Stimulated activated CD8-positive, alpha-beta memory T cell treated with anti-CD3 and anti-CD28 coated beads, Interleukin-12 subunit alpha, Interleukin-12 subunit beta, amount 100 ng/mL, for 24 hours (primary cell): ENCODE data around the gene PRKAR1B.
"Not testable (repeated sequence)": the region's sequence is repeated elsewhere in the genome, so short reads cannot be mapped to it uniquely, and the experiment has no call there.

Source experiments
- DNase-seq: peaks from one replicate; pipeline ENCODE4 v3.0.0-alpha.2; 2020; ENCODE audit errors: extremely low read depth

The PRKAR1B gene

DNA sequence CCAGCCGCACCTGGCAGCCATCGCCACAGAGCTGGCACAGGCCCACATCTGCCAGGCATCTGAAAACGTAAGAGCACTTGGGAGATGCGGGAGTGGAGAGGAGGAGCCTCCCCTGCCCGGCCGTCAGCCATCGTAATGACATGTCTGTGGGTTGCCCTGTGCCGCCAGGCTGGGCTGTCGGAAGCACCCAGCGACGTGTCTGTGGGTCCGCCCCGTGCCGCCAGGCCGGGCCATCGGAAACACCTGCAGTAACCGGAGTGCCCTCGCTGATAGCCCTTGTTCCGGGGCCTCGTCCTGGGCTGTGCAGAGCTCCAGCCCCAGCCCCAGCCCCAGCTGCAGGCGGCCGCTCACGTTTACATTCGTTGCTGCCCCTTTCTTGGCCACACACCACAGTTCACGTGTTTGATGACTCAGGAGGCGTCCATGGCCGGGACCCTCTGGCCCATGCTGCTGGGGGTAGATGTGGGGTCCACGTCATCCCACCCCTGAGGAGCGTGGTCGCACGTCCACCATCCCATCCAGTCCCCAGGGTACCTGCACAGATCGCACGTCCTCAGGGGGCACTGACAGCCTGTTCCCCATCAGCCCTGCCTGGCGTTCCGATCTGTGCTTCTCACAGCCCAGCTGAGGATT lies 30.0 kb upstream of the PRKAR1B start:
- DNase-seq, result no peak

- DNase-seq, result no peak
Observed at GRCh38 chr7:756231-756927, 29.3 kb upstream of the PRKAR1B start.

DNA sequence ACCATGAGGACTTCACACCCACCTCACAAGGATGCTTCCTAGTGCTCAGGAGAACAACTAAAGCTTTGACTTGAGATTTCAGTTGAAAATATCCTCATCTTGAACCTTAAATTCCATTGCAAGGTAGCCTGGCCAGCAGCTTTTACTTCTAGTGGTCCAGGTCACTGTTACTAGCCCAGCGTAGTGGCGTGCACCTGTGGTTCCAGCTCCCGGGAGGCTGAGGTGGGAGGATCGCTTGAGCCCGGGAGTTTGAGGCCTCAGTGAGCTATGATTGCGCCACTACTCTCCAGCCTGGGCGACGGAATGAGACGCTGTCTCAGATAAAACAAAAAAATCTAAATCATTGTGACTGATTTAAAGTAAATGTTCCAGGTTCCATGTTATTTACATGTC lies 28.3 kb upstream of the PRKAR1B start:
- no peak for DNase-seq

GRCh38 chr7:754531-755412 lies 27.7 kb upstream of the PRKAR1B start:
- no peak for DNase-seq

- no peak for DNase-seq
Observed at GRCh38 chr7:753190-753589, 26.1 kb upstream of the PRKAR1B start.

DNA sequence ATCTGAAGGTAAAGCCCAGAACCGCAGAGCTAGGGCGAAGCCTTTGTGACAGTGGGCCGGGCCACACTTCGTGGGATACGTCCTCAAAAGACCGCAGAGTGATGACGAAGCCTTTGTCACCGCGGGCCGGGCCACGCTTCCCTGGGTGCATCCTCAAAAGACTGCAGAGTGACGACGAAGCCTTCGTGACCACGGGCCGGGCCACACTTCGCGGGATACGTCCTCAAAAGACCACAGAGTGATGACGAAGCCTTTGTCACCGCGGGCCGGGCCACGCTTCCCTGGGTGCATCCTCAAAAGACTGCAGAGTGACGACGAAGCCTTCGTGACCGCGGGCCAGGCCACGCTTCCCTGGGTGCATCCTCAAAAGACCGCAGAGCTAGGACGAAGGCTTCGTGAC lies 25.2 kb upstream of the PRKAR1B start:
- not testable (repeated sequence) for DNase-seq

- DNase-seq, result no peak
Observed at GRCh38 chr7:751826-752225, 24.7 kb upstream of the PRKAR1B start.

DNA sequence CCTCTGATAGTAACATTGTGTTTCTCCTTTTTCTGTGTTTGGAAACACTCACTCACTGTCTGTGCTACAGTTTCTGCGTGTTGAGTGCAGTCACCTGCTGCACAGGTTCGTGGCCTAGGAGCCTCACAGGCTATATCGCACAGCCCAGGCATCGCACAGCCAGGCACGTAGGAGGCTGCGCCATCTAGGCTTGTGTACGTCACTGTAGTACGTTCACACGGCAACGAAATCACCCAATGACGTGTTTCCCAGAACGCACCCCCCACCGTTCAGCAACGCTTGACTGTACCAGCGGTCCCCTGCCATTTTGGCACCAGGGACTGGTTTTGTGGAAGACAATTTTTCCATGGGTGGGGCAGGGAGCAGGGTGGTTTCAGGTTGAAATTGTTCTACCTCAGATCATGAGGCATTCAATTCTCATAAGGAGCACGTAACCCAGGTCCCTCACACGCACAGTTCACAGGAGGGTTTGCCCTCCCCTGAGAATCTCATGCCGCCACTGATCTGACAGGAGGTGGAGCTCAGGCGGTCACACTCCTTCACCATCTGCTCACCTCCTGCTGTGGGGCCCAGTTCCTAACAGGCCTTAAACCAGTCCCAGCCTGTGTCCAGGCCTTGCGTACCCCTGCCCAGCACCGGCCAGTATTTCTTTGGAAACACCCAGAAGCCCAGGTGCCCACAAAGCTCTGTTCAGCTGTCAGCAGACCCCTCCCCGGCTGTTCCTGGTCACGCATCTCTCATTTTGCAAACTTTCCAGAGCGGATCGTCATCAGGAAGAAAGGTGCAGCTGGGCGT lies 23.2 kb upstream of the PRKAR1B start:
- no peak for DNase-seq

DNA sequence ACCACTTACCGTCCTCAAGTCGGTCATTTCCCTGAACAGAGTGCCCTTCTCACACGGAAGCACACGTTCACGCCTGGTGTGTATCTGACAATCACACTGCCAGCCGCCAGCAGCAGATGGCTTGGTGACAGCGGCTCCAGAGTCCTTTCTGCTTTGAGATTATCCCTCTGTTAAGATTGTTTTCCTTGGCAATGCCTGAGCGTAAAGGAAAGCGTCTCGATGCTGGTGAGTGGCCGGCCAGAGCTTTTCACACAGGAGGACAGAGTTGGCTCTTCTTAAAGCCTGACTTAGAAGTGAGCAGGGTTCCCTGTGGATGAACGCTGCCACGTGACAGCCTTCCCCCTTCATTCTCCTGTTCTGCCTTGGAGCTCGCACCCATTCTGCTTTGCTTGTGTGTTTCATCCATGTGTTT lies 22.1 kb upstream of the PRKAR1B start:
- no peak for DNase-seq

DNA sequence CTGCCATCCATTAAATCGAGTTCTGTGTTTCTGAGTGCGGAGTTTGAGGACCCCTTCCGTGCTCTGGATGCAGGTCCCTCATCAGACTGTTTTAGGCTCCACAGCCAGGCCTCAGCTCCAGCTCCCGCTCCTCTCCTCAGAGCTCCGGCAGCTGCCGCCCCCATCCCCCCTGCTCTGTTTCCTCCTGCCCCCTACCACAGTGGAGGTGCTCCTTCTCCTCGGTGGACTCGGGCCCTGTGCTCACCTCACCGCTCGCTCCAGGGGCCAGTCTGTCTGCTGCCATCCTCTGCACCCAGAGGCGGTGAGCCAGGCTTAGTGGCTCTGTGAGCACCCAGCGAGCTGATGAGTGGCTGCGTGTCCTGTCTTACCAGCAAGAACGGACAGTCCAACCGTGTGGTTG lies 21.4 kb upstream of the PRKAR1B start:
- no peak for DNase-seq

DNA sequence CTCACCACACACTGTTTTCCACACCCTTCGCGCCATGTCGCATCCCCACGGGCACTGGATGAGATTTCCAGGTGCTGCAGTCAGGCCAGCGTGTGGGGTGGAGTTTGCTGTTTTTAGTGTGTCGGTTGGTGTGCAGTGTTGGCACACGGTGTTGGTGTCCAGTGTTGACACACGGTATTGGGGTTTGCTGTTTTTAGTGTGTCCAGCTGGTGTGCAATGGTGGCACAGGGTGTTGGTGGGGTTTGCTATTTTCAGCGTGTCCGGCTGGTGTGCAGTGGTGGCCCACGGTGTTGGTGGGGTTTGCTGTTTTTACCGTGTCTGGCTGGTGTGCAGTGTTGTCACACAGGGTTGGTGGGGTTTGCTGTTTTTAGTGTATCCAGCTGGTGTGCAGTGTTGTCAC lies 20.1 kb upstream of the PRKAR1B start:
- DNase-seq, result no peak

DNA sequence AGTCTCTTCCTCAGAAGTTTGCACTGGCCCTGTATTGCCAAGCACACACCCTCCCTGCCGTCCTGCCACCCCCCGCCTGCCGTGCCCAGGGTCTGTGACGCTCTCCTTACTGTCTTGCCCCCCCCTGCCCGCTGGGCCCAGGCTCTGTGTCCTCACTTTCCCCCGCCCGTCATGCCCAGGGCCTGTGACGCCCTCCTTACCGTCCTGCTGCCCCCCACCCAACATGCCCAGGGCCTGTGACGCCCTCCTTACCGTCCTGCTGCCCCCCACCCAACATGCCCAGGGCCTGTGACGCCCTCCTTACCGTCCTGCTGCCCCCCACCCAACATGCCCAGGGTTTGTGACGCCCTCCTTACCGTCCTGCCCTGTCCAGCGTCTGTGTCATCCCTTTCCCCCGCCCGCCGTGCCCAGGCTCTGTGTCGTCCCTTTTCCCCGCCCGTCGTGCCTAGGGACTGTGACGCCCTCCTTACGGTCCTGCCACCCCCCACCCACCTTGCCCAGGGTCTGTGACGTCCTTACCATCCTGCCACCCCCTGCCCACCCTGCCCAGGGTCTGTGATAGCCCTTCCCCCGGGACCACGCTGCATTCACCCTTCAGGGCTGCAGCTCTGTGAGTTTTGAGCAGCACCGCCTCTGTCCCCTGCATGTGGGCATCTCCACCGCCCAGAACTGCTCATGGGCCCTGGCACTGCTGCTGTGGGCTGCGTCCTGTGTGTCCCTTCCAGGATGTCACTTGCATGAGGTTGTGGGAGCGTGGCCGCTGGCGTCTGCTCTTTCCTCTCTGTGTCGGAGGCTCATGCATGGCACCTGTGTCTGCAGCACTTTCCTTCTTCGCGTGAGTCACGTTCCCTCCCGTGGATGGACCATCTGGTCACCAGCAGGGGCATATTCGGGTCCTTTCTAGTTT lies 19.3 kb upstream of the PRKAR1B start:
- DNase-seq, result no peak

- no peak for DNase-seq
Observed at GRCh38 chr7:745431-746154, 18.5 kb upstream of the PRKAR1B start.

- DNase-seq, result no peak
Observed at GRCh38 chr7:744854-745430, 17.9 kb upstream of the PRKAR1B start.

- DNase-seq, result not testable (repeated sequence)
Observed at GRCh38 chr7:744128-744520, 17.0 kb upstream of the PRKAR1B start.

DNA sequence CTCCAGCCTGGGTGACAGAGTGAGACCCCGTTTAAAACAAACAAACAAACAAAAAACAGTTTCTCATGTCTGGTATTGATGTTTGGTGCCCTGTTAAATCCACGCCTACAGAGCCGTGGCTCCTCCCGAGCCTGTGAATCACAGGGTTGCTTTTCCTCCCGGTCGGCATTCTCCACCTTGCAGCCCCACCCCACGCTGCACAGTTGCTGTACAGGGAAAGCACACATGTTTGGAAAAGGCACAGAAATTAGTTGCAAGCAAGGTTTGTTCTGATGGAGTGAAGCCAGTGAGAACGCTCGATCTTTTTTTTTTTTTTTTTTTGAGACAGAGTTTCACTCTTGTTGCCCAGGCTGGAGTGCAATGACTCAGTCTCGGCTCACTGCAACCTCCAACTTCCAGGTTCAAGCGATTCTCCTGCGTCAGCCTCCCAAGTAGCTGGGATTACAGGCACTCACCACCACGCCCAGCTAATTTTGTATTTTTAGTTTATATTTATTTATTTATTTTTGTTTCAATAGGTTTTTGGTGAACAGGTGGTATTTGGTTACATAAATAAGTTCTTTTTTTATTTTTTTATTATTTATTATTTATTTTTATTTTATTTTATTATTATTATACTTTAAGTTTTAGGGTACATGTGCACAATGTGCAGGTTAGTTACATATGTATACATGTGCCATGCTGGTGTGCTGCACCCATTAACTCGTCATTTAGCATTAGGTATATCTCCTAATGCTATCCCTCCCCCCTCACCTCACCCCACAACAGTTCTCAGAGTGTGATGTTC lies 16.5 kb upstream of the PRKAR1B start:
- not testable (repeated sequence) for DNase-seq

DNA sequence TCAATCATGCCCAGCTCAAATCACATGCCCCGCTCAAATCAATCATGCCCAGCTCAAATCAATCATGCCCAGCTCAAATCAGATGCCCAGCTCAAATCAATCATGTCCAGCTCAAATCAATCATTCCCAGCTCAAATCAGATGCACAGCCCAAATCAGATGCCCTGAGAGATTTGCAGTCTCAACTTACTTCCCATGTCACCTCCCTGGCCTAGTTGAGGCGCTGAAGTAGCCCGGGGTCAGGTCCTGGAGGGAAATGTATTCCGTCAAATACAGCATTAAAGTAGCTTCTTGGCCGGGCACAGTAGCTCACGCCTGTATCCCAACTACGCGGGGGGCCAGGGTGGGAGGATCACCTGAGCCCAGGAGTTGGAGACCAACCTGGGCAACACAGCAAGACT lies 15.7 kb upstream of the PRKAR1B start:
- no peak for DNase-seq

DNA sequence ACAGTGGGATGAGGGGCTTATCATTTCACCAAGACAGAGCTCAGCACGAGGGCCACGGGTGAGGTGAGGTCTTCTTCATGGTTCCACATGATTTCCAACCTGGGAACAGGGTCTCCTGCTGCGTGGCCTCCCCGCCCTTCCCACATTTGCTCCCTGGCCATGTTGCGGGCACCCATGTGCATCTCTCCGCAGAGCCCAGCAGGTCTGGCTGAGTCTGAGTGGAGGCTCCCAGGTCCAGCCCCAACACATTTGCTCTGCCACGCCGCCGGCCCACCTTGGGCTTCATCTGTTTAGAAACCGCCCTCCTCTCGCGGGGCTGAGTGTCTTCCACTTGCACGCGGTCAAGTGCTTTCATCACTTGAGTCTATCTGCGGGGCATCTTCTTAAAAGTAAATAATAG lies 14.8 kb upstream of the PRKAR1B start:
- DNase-seq, result no peak

- no peak for DNase-seq
Observed at GRCh38 chr7:741191-741671, 14.2 kb upstream of the PRKAR1B start.
